ENCODE measurements around the gene VANGL2.

Gene VANGL2

DNA sequence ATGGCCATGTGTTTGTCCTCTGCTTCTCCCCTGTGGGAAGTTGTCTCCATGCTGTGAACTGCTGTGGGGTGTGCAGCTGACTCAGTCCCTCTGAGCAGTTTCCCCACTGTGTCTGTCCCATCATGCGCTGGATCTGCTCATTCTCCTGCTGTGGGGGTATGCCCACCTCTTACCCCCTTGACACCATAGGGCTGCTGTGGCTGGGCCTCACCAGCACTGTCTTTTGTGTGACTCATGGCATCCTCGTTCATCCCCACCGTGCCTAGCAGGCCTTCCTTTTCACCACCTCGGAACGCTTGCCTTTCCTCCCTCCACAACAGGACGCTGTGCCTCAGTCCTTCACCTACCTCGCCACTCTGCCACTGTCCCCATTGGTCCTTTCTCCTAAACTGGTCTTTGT is 27.3 kb downstream of the VANGL2 start:
- TF ChIP-seq, protein P1, sequence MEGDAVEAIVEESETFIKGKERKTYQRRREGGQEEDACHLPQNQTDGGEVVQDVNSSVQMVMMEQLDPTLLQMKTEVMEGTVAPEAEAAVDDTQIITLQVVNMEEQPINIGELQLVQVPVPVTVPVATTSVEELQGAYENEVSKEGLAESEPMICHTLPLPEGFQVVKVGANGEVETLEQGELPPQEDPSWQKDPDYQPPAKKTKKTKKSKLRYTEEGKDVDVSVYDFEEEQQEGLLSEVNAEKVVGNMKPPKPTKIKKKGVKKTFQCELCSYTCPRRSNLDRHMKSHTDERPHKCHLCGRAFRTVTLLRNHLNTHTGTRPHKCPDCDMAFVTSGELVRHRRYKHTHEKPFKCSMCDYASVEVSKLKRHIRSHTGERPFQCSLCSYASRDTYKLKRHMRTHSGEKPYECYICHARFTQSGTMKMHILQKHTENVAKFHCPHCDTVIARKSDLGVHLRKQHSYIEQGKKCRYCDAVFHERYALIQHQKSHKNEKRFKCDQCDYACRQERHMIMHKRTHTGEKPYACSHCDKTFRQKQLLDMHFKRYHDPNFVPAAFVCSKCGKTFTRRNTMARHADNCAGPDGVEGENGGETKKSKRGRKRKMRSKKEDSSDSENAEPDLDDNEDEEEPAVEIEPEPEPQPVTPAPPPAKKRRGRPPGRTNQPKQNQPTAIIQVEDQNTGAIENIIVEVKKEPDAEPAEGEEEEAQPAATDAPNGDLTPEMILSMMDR (IDR thresholded peaks at IDR 0.05; ENCODE audit: insufficient read depth, low read length, missing control alignments): no peak
- POLR2A ChIA-PET: no interaction called here
- CTCF ChIA-PET: interaction anchor here (1.1 to 4.6 kb wide), 3 partner anchors 180 to 235 kb away, joined by 4 to 65 read pairs (median 6); no protein-coding TSS in a partner anchor
- H3K4me3 ChIP-seq (ENCODE audit: low read depth, low read length): no peak overlapping the region
- no peak for DNase-seq (ENCODE audit: low read depth, low spot score)

DNA sequence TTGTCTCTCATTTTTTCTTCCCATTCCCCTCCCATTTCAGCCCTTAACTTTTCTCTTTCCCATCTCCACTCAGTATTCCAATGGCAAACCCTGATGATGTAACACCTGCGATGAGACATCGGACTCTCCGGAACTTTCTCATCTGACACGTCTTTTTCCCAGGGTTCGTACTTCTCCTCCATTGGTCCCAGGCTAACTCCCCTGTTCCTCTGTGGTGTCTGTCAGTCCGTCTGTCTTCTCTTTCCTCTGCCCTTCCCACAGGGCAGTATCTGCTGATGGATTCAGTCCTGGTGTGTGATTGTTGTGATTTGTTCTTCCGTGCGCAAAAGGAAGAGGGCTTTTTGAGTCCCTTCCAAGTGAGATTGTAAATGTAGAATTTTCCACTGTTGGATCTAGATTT is 27.7 kb downstream of the VANGL2 start:
- CTCF ChIA-PET: interaction anchor here (0.7 to 4.6 kb wide), 12 partner anchors 10 to 560 kb away, joined by 3 to 65 read pairs (median 4); no protein-coding TSS in a partner anchor
- DNase-seq (ENCODE audit: low read depth, low spot score): no peak
- TF ChIP-seq, protein P1 (IDR thresholded peaks at IDR 0.05; ENCODE audit: insufficient read depth, low read length, missing control alignments): no peak
- POLR2A ChIA-PET: no interaction called here
- no peak overlapping the region for H3K4me3 ChIP-seq (ENCODE audit: low read depth, low read length)

DNA sequence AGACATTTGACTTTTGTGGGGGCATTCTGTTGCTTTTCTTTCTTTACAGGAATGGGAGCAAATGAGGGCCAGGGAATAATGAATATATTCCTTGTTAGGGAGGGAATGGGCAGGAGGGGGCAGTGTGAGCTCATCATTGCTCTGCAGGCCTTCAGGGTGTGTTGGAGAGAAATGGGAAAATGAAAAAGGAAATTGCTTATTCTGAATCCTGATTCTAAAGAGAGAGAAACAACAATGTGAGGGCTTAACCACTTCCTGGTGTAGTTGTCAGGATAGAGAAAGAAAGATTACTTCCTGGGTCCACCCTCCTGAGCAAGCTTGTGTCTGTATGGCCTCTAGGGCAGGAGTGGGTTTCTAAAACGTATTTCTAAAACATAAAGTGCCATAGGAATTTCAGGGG is 28.3 kb downstream of the VANGL2 start:
- ChIA-PET CTCF (interaction anchor here (0.7 to 4.6 kb wide), 13 partner anchors 9 to 560 kb away, joined by 3 to 65 read pairs (median 3); no protein-coding TSS in a partner anchor), POLR2A (no interaction called here)
- no peak for DNase-seq (ENCODE audit: low read depth, low spot score)
- no peak overlapping the region for H3K4me3 ChIP-seq (ENCODE audit: low read depth, low read length)
- TF ChIP-seq, protein P1 (IDR thresholded peaks at IDR 0.05; ENCODE audit: insufficient read depth, low read length, missing control alignments): peak; percentile 55

DNA sequence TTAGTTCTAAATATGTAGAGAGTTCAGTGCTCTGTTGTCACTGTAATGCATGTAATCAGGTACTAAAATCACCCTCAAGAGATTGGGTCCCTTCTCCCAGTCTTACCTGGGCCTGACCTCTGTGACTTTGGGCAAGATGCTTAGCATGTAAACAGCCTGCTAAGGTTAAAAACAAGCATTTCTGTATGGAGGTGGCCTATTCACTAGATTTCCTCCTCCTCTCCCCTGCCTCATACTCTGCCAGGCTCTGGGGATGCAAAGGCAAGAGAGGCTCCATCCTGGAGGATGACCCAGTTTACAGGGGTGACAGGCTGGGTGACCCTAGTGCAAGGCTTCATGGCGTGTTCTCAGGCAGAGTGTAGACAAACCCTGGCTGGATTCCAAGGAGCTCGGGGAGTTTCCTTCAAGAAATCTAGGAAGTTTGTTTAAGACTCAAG is 28.8 kb downstream of the VANGL2 start:
- TF ChIP-seq, protein P1 (IDR thresholded peaks at IDR 0.05; ENCODE audit: insufficient read depth, low read length, missing control alignments): no peak
- ChIA-PET POLR2A (no interaction called here), CTCF (interaction anchor here (0.7 to 4.6 kb wide), 8 partner anchors 9 to 559 kb away, joined by 3 to 65 read pairs (median 4); no protein-coding TSS in a partner anchor)
- no peak for DNase-seq (ENCODE audit: low read depth, low spot score)
- no peak overlapping the region for H3K4me3 ChIP-seq (ENCODE audit: low read depth, low read length)

DNA sequence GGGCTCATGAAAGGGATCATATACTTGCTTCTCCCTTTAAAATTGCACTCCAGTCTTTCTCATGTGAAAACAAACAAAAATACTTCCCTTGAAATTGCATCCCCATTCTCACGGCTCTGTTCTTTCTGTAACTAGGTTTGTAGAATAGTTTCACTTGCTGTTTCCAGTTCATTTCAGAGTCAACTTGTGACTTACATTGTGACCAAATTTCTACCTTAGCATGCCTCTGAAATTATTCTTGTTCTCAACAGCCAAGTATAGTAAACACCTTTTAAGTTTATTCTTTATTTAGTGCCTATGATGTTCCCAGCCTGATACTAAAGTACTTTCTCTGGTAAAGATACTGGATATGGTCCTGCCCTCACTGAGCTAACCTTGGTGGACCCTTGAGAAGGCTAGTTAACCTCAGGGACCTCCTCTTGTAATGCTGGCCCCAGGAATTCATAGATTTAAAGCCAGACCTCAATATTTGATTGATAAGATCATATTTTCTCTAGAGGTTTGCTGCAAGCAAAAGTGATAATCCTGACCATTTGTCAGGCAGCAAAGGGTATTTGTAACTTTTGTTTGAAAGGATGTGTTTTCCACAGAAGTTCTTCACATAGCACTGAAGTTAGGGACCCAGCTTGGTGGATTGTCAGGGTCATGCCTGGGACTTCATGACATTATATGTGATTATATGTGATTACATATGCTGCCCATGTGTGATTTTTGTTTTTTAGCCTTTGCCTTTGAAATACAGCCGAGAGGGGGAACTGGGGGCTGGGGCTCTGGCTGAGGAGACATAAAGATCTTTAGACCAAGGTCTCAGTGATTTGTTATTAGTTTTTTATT is 29.6 kb downstream of the VANGL2 start:
- DNase-seq (ENCODE audit: low read depth, low spot score): no peak
- TF ChIP-seq, protein P1 (IDR thresholded peaks at IDR 0.05; ENCODE audit: insufficient read depth, low read length, missing control alignments): no peak
- CTCF ChIA-PET: interaction anchor here (0.9 to 4.6 kb wide), 2 partner anchors 8 to 177 kb away, joined by 3 to 65 read pairs; no protein-coding TSS in a partner anchor
- H3K4me3 ChIP-seq (ENCODE audit: low read depth, low read length): no peak overlapping the region
- POLR2A ChIA-PET: no interaction called here

DNA sequence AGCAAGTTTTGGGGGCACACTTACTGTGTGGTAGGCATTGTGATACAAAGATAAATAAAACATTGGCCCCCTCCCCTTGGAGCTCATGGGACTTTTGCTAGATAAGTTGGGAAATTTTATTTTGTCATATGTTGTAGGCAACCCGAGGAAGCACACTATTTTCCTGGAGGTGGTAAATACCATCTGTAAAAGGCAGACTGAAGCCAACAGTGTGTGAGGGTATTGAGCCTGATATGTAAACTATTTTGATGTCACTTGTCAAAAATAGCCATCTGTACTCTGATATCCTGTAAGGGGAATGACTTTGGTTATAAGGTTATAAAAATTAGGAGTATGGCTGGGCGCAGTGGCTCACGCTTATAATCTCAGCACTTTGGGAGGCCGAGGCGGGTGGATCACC is 30.6 kb downstream of the VANGL2 start:
- POLR2A ChIA-PET: no interaction called here
- TF ChIP-seq, protein P1 (IDR thresholded peaks at IDR 0.05; ENCODE audit: insufficient read depth, low read length, missing control alignments): no peak
- no peak overlapping the region for H3K4me3 ChIP-seq (ENCODE audit: low read depth, low read length)
- no peak for DNase-seq (ENCODE audit: low read depth, low spot score)
- CTCF ChIA-PET: interaction anchor here (0.9 to 4.6 kb wide), 2 partner anchors 10 to 176 kb away, joined by 3 to 65 read pairs; no protein-coding TSS in a partner anchor

Data from AG04449 (cell line).